Endothelial cell of umbilical vein (primary cell): ENCODE measurements around the gene EVX1. TPM values are rescaled to one million over a fixed set of nuclear protein-coding genes. Genes with fewer than 3 reads are reported as not detected.
A peak's percentile ranks its signal among the peaks of the same experiment; 100 is the strongest.

ENCODE experiments used
- BruUV-seq: library from RNA; stranded (reverse); fragments of 400-500 nt; replicated peaks from 2 replicates; lab custom pipeline; 2021; lab: Mats Ljungman, UMichigan
- CTCF ChIA-PET: fragments of 300-600, 350-600 bp; sonication (Branson Sonifier 250); formaldehyde crosslinking; loops from one replicate; lab custom pipeline; 2021; ENCODE audit warnings: antibody characterized with exemption, inconsistent platforms; lab: Charles Lee
- POLR2A ChIA-PET: fragments of 300-600, 350-600 bp; sonication (Branson Sonifier 250); formaldehyde crosslinking; loops from one replicate; lab custom pipeline; 2021; ENCODE audit warnings: antibody characterized with exemption, inconsistent platforms; lab: Charles Lee
- DNase-seq: peaks from one replicate; pipeline ENCODE4 v3.0.0-alpha.2; 2011; ENCODE audit warnings: low read depth, low spot score
- FAIRE-seq: peaks from 2 replicates; lab custom pipeline; 2011; peaks lifted over from hg19 to GRCh38; lab: Jason Lieb, UNC
- H2AFZ ChIP-seq: 2 replicates; pipeline ENCODE4 v1.6.0; 2012; ENCODE audit warnings: low read depth, low read length, control low read depth, inconsistent platforms
- H3K27ac ChIP-seq: 2 replicates; pipeline ENCODE4 v1.5.1; 2011; ENCODE audit warnings: low read depth, mild to moderate bottlenecking, control low read depth, low read length, moderate library complexity; ENCODE audit not compliant: insufficient read depth
- H3K27me3 ChIP-seq, 2 experiments: 2 replicates each; pipeline versions ENCODE4 v1.6.0 to v1.6.1; 2011; ENCODE audit warnings: low read length in 2 of 2, mixed read lengths in 1 of 2; ENCODE audit not compliant: control insufficient read depth in 2 of 2, insufficient read depth in 2 of 2
- H3K36me3 ChIP-seq, 2 experiments: 2 replicates in 1 of 2; 3 replicates in 1 of 2; pipeline ENCODE4 v1.5.1; 2011; ENCODE audit warnings: low read length in 2 of 2, mild to moderate bottlenecking in 1 of 2, moderate library complexity in 1 of 2; ENCODE audit not compliant: control insufficient read depth in 2 of 2, insufficient read depth in 2 of 2; ENCODE audit errors: extremely low read depth in 1 of 2
- H3K4me1 ChIP-seq: 3 replicates; pipeline ENCODE4 v1.5.1; 2011; ENCODE audit warnings: mild to moderate bottlenecking, low read length; ENCODE audit not compliant: control insufficient read depth, insufficient read depth; ENCODE audit errors: extremely low read depth
- H3K4me2 ChIP-seq: 2 replicates; pipeline ENCODE4 v1.6.1; 2011; ENCODE audit warnings: low read length, control low read depth, mixed read lengths; ENCODE audit not compliant: insufficient read depth
- H3K4me3 ChIP-seq, 3 experiments: fragments of 200-600 bp in 1 of 3; sonication (generic), shearing (Covaris generic) in 1 of 3; replicated peaks in 1 of 3; 2 replicates each; pipeline ENCODE4 v1.5.1; 2011 to 2016; ENCODE audit warnings: control low read depth in 3 of 3, low read length in 3 of 3, mild to moderate bottlenecking in 2 of 3, inconsistent platforms in 1 of 3, low read depth in 1 of 3, moderate library complexity in 1 of 3; ENCODE audit not compliant: insufficient read depth in 1 of 3
- H3K79me2 ChIP-seq: 2 replicates; pipeline ENCODE4 v1.6.0; 2012; ENCODE audit warnings: low read length, inconsistent platforms; ENCODE audit not compliant: control insufficient read depth, insufficient read depth
- H3K9ac ChIP-seq: replicated peaks from 2 replicates; pipeline ENCODE3; 2011; ENCODE audit warnings: low read length, control low read depth; ENCODE audit not compliant: insufficient read depth; ENCODE audit errors: extremely low read depth
- H3K9me1 ChIP-seq: replicated peaks from 3 replicates; pipeline ENCODE4 v1.6.0; 2011; ENCODE audit warnings: mild to moderate bottlenecking, low read length; ENCODE audit not compliant: control insufficient read depth, insufficient read depth; ENCODE audit errors: extremely low read depth
- H3K9me3 ChIP-seq: replicated peaks from 2 replicates; pipeline ENCODE4 v1.5.1; 2012; ENCODE audit warnings: low read length, inconsistent platforms; ENCODE audit not compliant: control insufficient read depth, insufficient read depth
- H4K20me1 ChIP-seq: replicated peaks from 2 replicates; pipeline ENCODE3; 2011; ENCODE audit warnings: mild to moderate bottlenecking, low read length; ENCODE audit not compliant: control insufficient read depth, insufficient read depth; ENCODE audit errors: extremely low read depth
- EZH2 ChIP-seq: IDR thresholded peaks from 2 replicates; pipeline ENCODE4 v1.6.1; 2012; ENCODE audit warnings: borderline replicate concordance, low read depth, mild to moderate bottlenecking, moderate library complexity, low read length, inconsistent platforms; ENCODE audit not compliant: severe bottlenecking
- FOS ChIP-seq: IDR thresholded peaks from 2 replicates; pipeline ENCODE4 v1.6.1; 2011; ENCODE audit warnings: mild to moderate bottlenecking, low read length, moderate library complexity, borderline replicate concordance; ENCODE audit not compliant: insufficient read depth
- GATA2 ChIP-seq: IDR thresholded peaks from 2 replicates; pipeline ENCODE4 v1.7.0; 2011; ENCODE audit warnings: low read depth, mild to moderate bottlenecking, moderate library complexity, mixed read lengths, low read length; ENCODE audit not compliant: insufficient read length, insufficient read depth
- JUN ChIP-seq: IDR thresholded peaks from 2 replicates; pipeline ENCODE4 v1.6.1; 2011; ENCODE audit warnings: borderline replicate concordance, low read depth; ENCODE audit not compliant: insufficient read length, insufficient read depth
- MAX ChIP-seq: IDR thresholded peaks from 2 replicates; pipeline ENCODE4 v1.6.1; 2011; ENCODE audit not compliant: insufficient read depth, insufficient read length
- MYC ChIP-seq: IDR thresholded peaks from one replicate; pipeline ENCODE4 v1.6.1; 2011; ENCODE audit warnings: mild to moderate bottlenecking, low read depth, low read length
- POLR2A ChIP-seq: IDR thresholded peaks from 2 replicates; pipeline ENCODE4 v1.6.1; 2012; ENCODE audit warnings: low read depth, mild to moderate bottlenecking, control low read depth, low read length
- POLR2AphosphoS5 ChIP-seq: IDR thresholded peaks from 2 replicates; pipeline ENCODE4 v1.6.1; 2012; ENCODE audit warnings: low read depth, mild to moderate bottlenecking, control low read depth, low read length, moderate library complexity; ENCODE audit not compliant: insufficient read depth
- dilution Hi-C: fragments of 300-500 bp; cut with MboI; formaldehyde crosslinking; loops from one replicate; pipeline ENCODE4 v1.15.0; 2019; ENCODE audit warnings: low sequenced_read_pairs; ENCODE audit not compliant: extremely low pct_ligation_motif_present
- intact Hi-C: fragments of 100-400 bp; cut with micrococcal nuclease; formaldehyde crosslinking; loops from one replicate; pipeline ENCODE4 v1.10.0; 2022
- polyA plus RNA-seq, 4 experiments: library from polyadenylated mRNA; depleted of rRNA in 3 of 4; stranded (reverse) in 3 of 4; unstranded in 1 of 4; fragments of >200 nt; gene quantifications; 2 replicates each; pipeline versions ENCODE4 v1.2.1 to v1.2.3, GENCODE V29; 2011 to 2012; ENCODE audit warnings: missing spikeins in 1 of 4
- total RNA-seq: library from RNA; stranded (reverse); gene quantifications from 2 replicates; pipeline ENCODE4 v1.2.3, GENCODE V29; 2021
- TF ChIP-seq, protein P1 (sequence below), 2 donors: IDR thresholded peaks; 1 replicate in 1 of 2; 2 replicates in 1 of 2; pipeline ENCODE4 v1.5.1; 2011; ENCODE audit warnings: low read length in 2 of 2, mild to moderate bottlenecking in 2 of 2, moderate library complexity in 2 of 2, control low read depth in 1 of 2, inconsistent platforms in 1 of 2, low read depth in 1 of 2; ENCODE audit not compliant: insufficient read depth in 1 of 2; ENCODE audit errors: extremely low read depth in 1 of 2

The EVX1 gene
- total and polyA plus RNA-seq, 2 donors (not counting 3 experiments of a cell fraction or from before 2014, with no cell fraction given): not detected

DNA sequence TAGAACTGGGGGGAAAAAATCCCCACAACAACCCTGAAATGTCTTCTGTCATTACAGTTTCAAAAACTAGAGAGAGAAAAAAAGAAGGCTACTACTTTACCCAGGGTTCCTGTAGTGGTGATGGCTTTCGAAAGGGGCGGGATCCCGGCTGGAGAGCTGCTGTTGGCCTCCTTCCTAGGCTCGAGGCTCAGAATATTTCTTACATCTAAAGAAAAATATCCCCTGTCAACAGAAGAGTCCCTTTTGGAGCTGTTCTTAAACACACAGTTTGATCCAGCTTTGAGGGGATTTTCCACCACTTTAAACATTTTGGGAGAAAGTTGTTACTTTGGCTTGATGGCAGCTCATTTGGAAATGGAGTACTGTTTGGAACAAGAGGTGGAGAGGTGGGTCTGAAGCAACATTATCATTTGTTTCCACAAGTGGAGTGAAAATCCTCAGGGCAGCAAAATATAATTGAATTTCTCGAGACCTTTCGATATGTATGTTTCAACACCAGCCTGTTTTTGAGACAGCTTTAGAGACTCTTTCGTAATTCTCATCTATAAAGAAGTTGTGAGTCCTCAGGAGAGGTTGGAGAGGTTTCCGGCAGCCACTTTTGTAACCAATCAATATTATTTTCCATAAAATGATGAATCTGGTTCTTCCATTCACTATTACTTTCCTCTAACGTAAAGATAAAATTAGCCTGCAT is 47.8 kb upstream of the EVX1 start:
- Histone ChIP-seq H2AFZ (no peak overlapping the region), H3K4me2 (no peak overlapping the region), H3K36me3 (no peaks in the 10 kb centered on the region), H3K9ac (no peak overlapping the region), H3K4me1 (peaks cover 12% of the 10 kb centered on the region), H3K27me3 (peaks cover 42 to 64% of the 10 kb centered on the region in 2 experiments), H3K9me1 (no peaks in the 10 kb centered on the region), H3K4me3 (no peak overlapping the region), H3K79me2 (no peaks in the 10 kb centered on the region), H3K27ac (no peak overlapping the region), H3K9me3 (no peaks in the 10 kb centered on the region), H4K20me1 (no peaks in the 10 kb centered on the region)
- TF ChIP-seq, protein P1, sequence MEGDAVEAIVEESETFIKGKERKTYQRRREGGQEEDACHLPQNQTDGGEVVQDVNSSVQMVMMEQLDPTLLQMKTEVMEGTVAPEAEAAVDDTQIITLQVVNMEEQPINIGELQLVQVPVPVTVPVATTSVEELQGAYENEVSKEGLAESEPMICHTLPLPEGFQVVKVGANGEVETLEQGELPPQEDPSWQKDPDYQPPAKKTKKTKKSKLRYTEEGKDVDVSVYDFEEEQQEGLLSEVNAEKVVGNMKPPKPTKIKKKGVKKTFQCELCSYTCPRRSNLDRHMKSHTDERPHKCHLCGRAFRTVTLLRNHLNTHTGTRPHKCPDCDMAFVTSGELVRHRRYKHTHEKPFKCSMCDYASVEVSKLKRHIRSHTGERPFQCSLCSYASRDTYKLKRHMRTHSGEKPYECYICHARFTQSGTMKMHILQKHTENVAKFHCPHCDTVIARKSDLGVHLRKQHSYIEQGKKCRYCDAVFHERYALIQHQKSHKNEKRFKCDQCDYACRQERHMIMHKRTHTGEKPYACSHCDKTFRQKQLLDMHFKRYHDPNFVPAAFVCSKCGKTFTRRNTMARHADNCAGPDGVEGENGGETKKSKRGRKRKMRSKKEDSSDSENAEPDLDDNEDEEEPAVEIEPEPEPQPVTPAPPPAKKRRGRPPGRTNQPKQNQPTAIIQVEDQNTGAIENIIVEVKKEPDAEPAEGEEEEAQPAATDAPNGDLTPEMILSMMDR (IDR thresholded peaks at IDR 0.05; ENCODE audit: extremely low read depth in 1 of 2, insufficient read depth in 1 of 2, low read depth in 1 of 2, low read length in 2 of 2): no peak
- peak; percentile 65 for TF ChIP-seq EZH2
- no TSS peak for BruUV-seq
- intact Hi-C loops (no loop called here), dilution Hi-C loops (no loop called here)
- ChIA-PET POLR2A (no interaction called here), CTCF (interaction anchor here (0.7 to 2.8 kb wide), 13 partner anchors 15 to 903 kb away, joined by 3 to 69 read pairs (median 4); no protein-coding TSS in a partner anchor)
- no peak for DNase-seq
- no peak for FAIRE-seq

DNA sequence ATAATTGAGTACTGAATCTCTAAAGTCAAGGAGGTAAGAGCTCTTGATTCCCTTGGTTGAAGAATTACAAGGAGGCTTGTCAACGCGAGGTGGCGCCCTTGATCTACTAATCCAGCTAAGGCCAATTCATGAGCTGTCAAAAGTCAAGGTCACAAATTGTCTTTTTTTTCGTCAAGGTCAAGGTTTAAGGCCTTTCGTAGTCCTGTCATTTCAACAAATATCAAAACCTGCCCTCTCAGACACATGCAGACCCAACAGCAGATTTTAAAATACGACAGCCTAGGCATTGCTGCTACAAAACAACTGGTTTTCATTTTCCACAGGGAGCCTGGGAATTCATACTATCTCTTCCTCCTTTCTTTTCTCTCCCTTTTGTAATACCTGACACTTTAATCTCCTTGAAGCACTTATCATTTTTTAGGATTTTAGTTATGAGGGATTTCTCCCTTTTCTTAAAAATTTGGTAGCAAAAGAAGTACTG is 46.3 kb upstream of the EVX1 start:
- POLR2A ChIA-PET: interaction anchor here (0.5 kb wide), 1 partner anchor 78 kb away, joined by 3 read pairs; no protein-coding TSS in a partner anchor
- Histone ChIP-seq H3K4me1 (peaks cover 16% of the 10 kb centered on the region), H3K4me2 (no peak overlapping the region), H3K9ac (no peak overlapping the region), H4K20me1 (no peaks in the 10 kb centered on the region), H3K36me3 (no peaks in the 10 kb centered on the region), H3K4me3 (no peak overlapping the region), H3K27ac (no peak overlapping the region), H3K9me3 (no peaks in the 10 kb centered on the region), H3K79me2 (no peaks in the 10 kb centered on the region), H3K27me3 (peaks cover 52 to 78% of the 10 kb centered on the region in 2 experiments), H3K9me1 (no peaks in the 10 kb centered on the region), H2AFZ (no peak overlapping the region)
- intact Hi-C loops: loop anchor here (1.0 kb wide), 9 partner anchors 380 to 897 kb away; no protein-coding TSS in a partner anchor
- DNase-seq: peak; percentile 84
- BruUV-seq: no TSS peak
- TF ChIP-seq MAX: no peak
- TF ChIP-seq POLR2A: no peak
- TF ChIP-seq EZH2: peak; percentile 24
- TF ChIP-seq, protein P1 (IDR thresholded peaks at IDR 0.05; ENCODE audit: extremely low read depth in 1 of 2, insufficient read depth in 1 of 2, low read depth in 1 of 2, low read length in 2 of 2): peak; percentile 66 to 68
- no peak for TF ChIP-seq GATA2
- TF ChIP-seq MYC: no peak
- TF ChIP-seq FOS: no peak
- TF ChIP-seq JUN: no peak
- no peak for TF ChIP-seq POLR2AphosphoS5
- dilution Hi-C loops: no loop called here
- peak; percentile 89 for FAIRE-seq
- CTCF ChIA-PET: interaction anchor here (0.6 to 2.8 kb wide), 101 partner anchors 9 to 1727 kb away, joined by 3 to 148 read pairs (median 5); partner anchors contain the start of genes EVX1, HIBADH and HOXA11
